GM18867 (cell line): ENCODE data around the gene HDAC9.

Experiments used
- ATAC-seq: cut with Tn5 transposase; IDR thresholded peaks from one replicate; pipeline ENCODE4 v1.9.1; 2021; ENCODE audit warnings: mild to moderate bottlenecking, moderate library complexity; ENCODE audit not compliant: unreplicated experiment

Gene HDAC9

GRCh38 chr7:18580950-18581349 is 85.4 kb downstream of the HDAC9 start:
- no peak for ATAC-seq

- ATAC-seq, result no peak
Measured at GRCh38 chr7:18583305-18583704, 87.8 kb downstream of the HDAC9 start.

GRCh38 chr7:18590241-18590640 is 94.7 kb downstream of the HDAC9 start:
- ATAC-seq, result no peak

GRCh38 chr7:18590744-18591340 is 95.3 kb downstream of the HDAC9 start:
- no peak for ATAC-seq

- ATAC-seq, result no peak
Measured at GRCh38 chr7:18593602-18594279, 98.2 kb downstream of the HDAC9 start.

GRCh38 chr7:18597754-18598153 is 102.2 kb downstream of the HDAC9 start:
- no peak for ATAC-seq

GRCh38 chr7:18607025-18607424 is 111.5 kb downstream of the HDAC9 start:
- ATAC-seq, result no peak

GRCh38 chr7:18610331-18610948 is 114.9 kb downstream of the HDAC9 start:
- peak; percentile 80 for ATAC-seq

- no peak for ATAC-seq
Measured at GRCh38 chr7:18614841-18615240, 119.3 kb downstream of the HDAC9 start.

- ATAC-seq, result no peak
Measured at GRCh38 chr7:18619311-18619710, 123.8 kb downstream of the HDAC9 start.

GRCh38 chr7:18623389-18623788 is 127.8 kb downstream of the HDAC9 start:
- ATAC-seq, result no peak

- no peak for ATAC-seq
Measured at GRCh38 chr7:18624459-18624858, 128.9 kb downstream of the HDAC9 start.

- ATAC-seq, result no peak
Measured at GRCh38 chr7:18626086-18626485, 130.5 kb downstream of the HDAC9 start.

- no peak for ATAC-seq
Measured at GRCh38 chr7:18626717-18627116, 131.2 kb downstream of the HDAC9 start.

- no peak for ATAC-seq
Measured at GRCh38 chr7:18637516-18637915, 142.0 kb downstream of the HDAC9 start.

GRCh38 chr7:18638594-18639452 is 143.3 kb downstream of the HDAC9 start:
- no peak for ATAC-seq

- no peak for ATAC-seq
Measured at GRCh38 chr7:18639711-18640110, 144.2 kb downstream of the HDAC9 start.

- no peak for ATAC-seq
Measured at GRCh38 chr7:18644981-18645380, 149.4 kb downstream of the HDAC9 start.

GRCh38 chr7:18647582-18647981 is 152.0 kb downstream of the HDAC9 start:
- no peak for ATAC-seq

- no peak for ATAC-seq
Measured at GRCh38 chr7:18648849-18649758, 153.6 kb downstream of the HDAC9 start.
